LNCaP clone FGC (cell line): ENCODE measurements around the gene MAPK8.
"Not testable (repeated sequence)": the region's sequence is repeated elsewhere in the genome, so short reads cannot be mapped to it uniquely, and the experiment has no call there.

Experiments
- DNase-seq: peaks from one replicate; pipeline ENCODE4 v3.0.0-alpha.2; 2011; ENCODE audit warnings: low read depth
- H3K4me3 ChIP-seq: 2 replicates; pipeline ENCODE4 v1.5.1; 2011; ENCODE audit warnings: mild to moderate bottlenecking, low read depth, low read length, control low read depth
- TF ChIP-seq, protein P1 (sequence below): IDR thresholded peaks from 2 replicates; pipeline ENCODE4 v1.5.1; 2012; ENCODE audit warnings: mild to moderate bottlenecking; ENCODE audit not compliant: control insufficient read depth, insufficient read depth; ENCODE audit errors: extremely low read depth

Gene MAPK8

DNA sequence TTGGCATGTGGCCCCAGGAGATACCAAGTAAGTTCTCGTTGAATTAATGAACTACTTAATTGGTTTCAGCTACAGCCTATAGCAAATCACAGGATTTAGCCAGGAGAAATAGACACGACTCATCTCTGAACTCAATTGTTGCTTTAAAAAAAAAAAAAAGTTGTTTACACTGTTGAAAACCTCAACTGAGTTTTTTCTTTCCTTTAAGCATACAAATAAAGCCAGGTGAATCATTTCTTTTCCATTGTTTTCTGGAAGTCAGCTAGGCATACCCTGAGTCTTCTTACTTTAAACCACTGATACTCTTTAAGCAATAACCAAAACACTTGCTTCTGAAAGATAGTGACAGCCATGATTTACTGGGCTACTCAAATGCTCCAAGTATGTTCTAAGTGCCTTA lies 32.7 kb upstream of the MAPK8 start:
- TF ChIP-seq, protein P1, sequence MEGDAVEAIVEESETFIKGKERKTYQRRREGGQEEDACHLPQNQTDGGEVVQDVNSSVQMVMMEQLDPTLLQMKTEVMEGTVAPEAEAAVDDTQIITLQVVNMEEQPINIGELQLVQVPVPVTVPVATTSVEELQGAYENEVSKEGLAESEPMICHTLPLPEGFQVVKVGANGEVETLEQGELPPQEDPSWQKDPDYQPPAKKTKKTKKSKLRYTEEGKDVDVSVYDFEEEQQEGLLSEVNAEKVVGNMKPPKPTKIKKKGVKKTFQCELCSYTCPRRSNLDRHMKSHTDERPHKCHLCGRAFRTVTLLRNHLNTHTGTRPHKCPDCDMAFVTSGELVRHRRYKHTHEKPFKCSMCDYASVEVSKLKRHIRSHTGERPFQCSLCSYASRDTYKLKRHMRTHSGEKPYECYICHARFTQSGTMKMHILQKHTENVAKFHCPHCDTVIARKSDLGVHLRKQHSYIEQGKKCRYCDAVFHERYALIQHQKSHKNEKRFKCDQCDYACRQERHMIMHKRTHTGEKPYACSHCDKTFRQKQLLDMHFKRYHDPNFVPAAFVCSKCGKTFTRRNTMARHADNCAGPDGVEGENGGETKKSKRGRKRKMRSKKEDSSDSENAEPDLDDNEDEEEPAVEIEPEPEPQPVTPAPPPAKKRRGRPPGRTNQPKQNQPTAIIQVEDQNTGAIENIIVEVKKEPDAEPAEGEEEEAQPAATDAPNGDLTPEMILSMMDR: no peak
- no peak overlapping the region for H3K4me3 ChIP-seq
- DNase-seq: no peak

DNA sequence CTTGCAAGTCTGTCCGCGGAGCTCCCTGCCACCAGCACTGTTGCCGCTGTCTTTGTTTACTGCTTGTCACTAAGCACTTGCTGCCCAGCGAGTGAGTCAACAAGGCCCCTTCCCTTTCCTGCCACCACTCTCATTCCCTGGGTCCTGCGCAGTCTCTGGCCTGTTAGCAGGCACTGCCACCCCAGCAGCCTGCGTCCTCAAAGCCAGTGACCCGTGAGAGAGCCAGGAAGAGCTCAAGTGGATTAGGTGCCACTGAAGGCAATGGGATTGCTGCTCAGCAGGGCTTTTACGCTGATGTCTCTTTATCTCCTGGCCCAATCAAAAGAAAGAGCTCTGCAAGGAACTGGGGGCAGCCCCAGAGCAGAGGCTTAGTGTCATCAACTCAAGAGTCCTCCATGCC lies 31.8 kb upstream of the MAPK8 start, which contains the start of gene FRMPD2:
FRMPD2 (minus strand) TSS at position 61 of the 400 bp plus-strand sequence. CDS start 129 bp downstream, outside the sequence.
- TF ChIP-seq, protein P1: no peak
- DNase-seq: no peak
- no peak within 1 kb of the TSS for H3K4me3 ChIP-seq

DNA sequence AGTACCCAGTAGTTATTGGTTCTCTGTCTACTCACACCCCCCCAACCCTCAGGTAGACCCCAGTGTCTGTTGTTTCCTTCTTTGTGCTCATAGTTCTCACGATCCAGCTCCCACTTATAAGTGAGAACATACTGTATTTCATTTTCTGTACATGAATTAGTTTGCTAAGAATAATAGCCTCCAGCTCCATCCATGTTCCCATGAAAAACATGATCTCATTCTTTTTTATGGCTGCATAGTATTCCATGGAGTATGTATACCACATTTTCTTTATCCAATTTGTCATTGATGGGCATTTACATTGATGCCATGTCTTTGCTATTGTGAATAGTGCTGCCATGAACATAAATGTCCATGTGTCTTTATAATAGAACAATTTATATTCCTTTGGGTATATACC lies 29.4 kb upstream of the MAPK8 start:
- TF ChIP-seq, protein P1: no peak
- no peak for DNase-seq
- H3K4me3 ChIP-seq: no peak overlapping the region

DNA sequence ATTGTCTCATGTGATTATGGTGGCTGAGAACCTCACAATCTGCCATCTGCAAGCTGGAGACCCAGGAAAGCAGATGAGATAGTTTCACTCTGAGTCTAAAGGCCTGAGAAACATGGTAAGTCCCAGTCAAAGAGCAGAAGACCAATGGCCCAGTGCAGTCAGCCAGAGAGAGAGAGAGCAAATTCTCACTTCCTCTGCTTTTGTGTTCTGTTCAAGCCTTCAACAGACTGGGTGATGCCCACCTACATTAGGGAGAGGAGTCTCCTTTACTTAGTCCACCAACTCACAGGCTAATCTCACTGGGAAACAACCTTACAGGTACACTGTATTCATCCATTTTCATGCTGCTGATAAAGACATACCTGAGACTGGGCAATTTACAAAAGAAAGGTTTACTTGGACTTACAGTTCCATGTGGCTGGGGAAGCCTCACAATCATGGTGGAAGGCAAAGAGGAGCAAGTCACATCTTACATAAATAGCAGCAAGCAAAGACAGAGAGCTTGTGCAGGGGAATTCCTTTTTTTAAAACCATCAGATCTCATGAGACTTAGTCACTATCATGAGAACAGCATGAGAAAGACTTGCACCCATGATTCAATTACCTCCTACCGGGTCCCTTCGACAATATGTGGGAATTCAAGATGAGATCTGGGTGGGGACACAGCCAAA lies 27.3 kb upstream of the MAPK8 start:
- TF ChIP-seq, protein P1: no peak
- DNase-seq: no peak
- H3K4me3 ChIP-seq: no peak overlapping the region

DNA sequence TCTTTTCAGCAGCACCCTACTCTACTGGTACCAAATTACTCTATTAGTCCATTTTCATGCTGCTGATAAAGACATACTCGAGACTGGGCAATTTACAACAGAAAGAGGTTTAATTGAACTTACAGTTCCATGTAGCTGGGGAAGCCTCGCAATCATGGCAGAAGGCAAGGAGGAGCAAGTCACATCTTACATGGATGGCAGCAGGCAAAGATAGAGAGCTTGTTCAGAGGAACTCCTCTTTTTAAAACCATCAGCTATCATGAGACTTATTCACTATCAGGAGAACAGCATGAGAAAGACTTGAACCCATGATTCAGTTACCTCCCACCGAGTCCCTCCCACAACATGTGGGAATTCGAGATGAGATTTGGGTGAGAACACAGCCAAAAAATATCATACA lies 24.8 kb upstream of the MAPK8 start:
- not testable (repeated sequence) for H3K4me3 ChIP-seq, DNase-seq

DNA sequence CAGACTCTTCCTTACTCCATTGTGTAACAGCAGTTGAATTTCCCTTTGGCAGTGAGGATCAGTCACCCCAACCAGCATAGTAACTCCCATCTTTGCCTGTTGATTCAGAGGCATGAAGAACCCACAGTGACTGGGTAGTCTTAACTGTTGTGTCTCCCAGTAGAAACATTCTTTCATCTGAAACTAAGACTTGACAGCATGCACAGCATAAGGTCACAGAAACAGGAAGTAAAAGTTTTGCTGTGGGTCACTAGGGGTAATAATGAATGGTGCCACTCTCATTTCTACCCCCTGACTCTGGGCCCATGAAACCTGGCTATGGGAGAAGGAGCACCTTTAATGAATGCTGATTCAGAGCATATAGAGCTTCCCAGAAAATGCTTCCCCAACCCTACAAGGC lies 23.6 kb upstream of the MAPK8 start:
- TF ChIP-seq, protein P1: no peak
- H3K4me3 ChIP-seq: no peak overlapping the region
- DNase-seq: no peak

DNA sequence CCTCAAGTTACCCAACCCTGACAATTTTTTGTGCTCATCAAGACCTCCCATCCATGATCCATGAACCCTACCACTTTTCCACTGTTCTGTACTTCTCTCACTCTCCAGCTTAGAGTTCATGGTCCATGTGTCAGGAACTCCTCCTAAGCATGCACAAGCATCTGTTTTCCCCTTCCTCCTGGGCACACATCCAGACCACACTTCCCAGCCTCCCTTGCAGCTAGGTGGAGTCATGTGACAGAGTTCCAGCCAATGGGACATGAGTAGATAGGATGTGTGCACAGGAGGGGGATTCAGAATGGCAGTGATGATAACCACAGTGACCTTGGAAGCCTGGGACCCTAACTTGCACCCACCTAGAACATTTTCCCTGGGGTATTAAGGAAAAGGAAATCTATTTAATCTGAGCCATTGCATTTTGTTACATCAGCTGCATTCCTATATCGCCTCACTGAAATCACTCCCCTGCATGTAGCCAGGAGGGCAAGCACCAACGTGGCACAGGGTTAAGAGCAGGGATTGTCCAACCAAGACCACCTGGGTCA lies 22.4 kb upstream of the MAPK8 start:
- DNase-seq: no peak
- no peak overlapping the region for H3K4me3 ChIP-seq
- TF ChIP-seq, protein P1: no peak
